ENCODE results near the gene PDILT.
A peak's percentile ranks its signal among the peaks of the same experiment; 100 is the strongest.

The PDILT gene

DNA sequence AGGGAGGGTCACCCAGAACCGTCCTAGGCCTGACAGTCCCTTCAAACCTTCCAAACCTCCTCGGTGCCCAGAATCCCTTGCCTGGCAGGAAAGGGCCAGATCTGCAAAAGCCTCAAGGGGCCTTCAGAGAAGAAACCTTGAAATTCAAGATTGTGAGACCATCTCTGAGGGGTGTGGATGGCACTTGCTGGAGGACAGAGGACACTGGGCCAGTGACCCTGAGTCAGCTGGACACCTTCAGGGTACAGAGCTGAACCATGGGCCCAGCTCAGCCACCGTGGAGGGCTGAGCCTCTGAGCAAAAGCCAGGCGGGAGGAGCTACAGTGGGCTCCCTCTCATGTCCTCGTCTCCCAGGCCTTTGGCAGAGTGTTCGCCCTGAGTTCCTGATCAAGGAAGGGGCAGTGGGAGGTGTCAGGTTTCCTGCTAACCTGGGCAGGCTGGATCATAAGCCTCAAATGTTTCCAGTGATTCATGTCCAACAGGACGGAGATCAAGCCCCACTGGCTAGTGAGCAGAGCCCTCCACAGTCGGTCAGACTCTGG is 3.0 kb downstream of the PDILT start:
- DNase-seq, result no peak

DNA sequence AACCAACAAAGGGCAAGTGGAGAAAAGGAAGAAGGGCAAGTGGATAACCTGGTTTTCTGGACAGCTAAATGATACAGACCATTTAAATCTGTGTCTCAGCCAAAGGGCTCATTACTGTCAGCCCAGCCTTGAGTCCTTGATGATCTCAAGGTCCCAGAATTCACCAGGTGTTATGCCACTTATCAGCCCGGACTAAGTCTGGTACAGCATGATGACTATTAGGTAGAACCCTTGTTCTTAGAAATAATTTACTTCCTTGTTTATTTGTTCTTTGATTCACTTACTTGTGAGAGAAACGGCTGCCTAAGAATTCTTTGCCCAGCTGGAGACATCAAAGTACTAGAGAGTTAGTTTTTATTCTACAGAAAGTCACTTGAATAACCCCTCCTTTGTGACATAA is 3.5 kb downstream of the PDILT start:
- no peak for DNase-seq

DNA sequence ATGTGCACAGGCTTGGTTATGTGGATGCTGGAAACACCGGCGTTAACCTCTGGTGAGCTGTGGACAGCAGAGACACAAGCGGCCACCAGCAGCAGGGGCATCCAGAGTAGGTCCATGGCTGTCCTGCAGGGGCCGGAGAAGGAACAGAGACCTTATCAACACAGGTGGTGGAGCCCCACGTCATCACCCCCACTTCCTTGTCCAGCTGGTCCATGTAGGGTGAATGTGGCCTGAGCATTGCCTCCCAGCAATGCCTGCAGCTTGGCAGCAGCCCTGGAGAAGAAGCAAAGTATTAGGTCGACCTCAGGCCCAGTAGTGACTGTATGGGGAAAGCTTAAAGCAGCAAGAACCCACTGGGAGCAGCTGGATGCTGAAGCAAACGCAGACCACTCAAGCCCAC is 5.4 kb downstream of the PDILT start:
- no peak for DNase-seq

DNA sequence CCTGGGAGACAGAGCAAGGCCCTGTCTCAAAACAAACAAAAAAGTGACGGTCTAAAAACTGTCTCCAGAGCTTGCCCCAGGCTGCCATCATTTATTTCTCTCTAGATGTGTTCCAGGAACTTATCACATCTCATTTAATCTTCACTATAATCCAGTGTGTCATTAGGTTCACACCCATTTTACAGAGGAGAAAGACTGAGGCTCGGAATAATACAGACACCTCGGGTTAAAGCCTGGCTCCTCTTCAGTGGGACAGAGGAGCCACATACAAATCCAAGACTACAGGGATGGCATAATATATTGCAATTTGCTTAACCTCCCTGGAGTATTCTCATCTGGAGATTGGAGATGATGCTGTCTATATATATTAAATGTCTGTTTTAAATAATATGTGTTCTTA is 5.9 kb downstream of the PDILT start:
- no peak for DNase-seq

DNA sequence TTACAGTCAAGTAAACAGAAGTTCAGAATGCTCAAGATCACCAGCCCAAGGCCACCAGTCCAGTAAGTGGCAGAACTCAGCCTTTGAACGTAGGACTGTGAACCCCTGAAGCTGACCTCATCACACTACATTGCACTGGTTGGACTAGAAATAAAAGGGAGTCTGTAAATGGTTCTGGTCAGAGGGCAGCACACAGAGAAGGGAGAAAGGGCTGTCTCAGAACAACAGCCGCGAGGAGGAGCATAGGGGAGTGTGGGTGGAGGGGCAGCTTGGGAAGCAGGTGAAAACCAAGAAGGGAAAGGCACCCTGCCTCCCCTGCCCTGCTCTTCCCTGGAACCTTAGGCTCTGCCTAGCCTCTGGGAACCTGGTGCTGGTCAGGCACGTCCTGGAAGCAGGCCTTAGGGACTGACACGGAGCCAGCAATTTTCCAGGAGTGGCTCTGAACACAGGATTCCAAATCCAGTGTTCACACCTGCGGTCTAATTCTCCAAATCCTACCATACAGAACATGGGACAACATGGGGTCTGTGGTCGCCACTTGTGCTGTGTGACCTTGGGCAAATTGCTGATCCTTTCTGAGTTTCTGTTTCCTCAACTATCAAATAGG is 7.0 kb downstream of the PDILT start:
- no peak for DNase-seq

DNA sequence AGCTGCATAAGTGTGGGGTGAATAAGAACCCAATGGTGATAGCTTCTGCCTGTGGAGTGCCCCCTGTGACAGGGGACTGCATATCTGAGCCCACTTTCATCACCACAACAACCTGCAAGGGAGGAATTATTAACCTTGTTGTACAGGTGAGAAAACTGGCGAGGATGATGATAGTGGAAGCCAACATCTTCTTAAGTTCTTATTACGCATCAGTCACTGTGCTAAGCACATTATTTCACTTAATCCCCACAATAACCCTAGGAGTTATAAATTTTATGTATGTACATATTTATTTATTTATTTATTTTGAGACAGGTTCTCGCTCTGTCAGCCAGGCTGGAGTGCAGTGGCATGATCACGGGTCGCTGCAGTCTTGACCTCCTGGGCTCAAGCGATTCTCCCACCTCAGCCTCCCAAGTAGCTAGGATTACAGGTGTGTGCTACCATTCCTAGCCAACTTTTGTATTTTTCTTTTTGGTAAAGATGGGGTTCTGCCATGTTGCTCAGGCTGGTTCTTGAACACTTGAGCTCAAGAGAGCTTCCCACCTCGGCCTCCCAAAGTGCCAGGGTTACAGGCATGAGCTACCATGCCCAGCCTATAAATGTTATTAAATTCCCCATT is 7.6 kb downstream of the PDILT start:
- no peak for DNase-seq

DNA sequence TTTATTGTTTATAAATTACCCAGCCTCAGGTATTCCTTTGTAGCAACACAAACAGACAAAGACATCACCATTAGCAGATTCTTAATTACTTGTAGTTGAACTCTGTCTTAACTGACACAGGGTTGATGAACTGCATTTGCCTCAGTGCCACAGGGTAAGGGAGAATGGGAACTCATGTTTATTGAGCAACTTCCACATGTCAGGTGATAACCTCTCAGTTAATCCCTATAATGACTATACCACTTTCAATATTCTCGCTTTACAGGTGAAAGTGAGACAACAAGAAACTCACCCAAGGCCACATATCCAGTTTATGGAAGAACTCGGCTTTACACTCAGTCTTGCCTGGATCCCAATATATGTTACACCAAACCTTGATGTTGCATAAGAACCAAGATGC is 8.6 kb downstream of the PDILT start:
- DNase-seq, result no peak

DNA sequence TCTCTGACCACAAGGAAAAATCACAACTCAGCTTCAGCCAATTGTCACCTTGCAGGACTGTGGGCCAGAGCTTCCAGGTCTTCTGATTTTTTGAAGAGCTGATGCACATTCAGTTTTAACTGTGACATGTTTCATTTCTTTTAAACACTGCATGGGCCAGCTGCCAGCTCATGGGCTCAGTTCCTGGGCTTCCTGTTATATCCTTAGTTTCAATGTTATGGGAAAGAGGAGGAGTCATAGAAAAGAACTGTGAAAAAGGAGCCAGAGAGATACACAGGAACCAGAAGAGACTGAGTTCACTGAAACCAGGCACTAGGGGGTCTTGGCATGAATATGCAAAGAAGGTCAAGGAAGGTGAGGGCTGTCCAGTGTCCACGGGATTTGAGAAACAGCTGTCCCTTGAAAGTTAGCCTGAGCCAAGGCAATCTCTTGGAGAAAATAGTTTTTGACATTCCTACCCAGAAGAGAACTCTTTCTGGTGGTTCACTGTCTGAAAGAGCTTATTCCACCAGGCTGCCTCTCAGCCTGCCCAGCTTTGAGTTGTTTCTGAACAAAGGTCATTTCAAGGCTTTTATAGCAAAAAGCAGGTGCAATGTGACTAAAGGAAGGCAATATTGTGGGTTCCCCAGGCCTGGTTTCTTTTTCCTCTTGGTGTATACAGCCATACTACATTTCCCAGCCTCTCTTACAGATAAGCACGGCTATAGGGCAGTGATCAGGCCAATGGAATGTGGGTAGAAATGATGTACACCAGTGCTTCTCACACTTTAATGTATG is 10.5 kb downstream of the PDILT start:
- DNase-seq, result no peak

DNA sequence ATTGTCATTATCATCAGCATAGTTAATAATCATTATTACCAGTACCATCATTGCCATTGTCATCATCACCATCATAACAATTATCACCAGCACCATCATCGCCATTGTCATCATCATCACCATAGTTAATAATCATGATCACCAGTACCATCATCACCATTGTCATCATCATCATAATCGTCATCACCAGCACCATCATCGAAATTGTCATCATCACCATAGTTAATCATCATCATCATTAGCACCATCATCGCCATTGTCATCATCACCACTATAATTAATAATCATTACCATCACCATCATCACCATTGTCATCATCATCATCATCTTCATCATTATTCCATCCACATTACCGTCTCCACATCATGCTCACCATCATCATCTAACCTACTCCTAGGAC is 13.5 kb downstream of the PDILT start:
- no peak for DNase-seq

DNA sequence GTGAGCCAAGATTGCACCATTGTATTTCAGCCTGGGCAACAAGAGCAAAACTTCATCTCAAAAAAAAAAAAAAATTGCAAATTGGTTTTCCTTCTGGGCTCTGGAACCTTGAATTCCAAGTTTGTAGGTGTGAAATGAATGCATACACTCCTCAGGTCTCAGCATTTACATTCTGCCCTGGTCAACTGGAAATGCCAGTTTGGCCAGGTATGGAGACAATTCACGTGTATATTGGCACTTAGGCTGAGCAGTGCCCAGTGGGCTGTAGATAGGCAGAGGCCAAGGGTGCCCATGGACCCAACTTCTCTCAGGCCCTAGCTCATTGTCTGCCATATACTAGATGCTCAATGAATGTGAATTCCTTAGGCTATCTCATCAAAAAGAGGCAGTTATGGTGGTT is 15.7 kb downstream of the PDILT start:
- no peak for DNase-seq

DNA sequence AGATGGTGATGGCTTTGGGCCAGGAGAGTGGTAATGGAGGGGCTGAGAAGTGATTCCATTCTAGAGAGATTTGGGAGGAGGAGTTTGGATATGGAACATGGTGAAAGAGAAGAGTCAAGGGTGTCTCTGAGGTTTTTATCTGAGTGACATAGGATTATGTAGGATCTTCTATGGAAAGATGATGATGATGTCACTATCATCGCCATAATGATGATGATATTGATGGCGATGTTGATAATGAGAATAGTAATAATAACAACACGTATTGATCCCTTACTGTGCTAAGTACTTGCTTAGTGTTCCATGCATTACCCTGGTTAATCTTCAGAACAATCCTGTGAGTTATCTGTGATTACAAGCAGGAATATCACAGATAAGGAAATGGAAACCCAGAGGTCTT is 16.6 kb downstream of the PDILT start:
- no peak for DNase-seq

DNA sequence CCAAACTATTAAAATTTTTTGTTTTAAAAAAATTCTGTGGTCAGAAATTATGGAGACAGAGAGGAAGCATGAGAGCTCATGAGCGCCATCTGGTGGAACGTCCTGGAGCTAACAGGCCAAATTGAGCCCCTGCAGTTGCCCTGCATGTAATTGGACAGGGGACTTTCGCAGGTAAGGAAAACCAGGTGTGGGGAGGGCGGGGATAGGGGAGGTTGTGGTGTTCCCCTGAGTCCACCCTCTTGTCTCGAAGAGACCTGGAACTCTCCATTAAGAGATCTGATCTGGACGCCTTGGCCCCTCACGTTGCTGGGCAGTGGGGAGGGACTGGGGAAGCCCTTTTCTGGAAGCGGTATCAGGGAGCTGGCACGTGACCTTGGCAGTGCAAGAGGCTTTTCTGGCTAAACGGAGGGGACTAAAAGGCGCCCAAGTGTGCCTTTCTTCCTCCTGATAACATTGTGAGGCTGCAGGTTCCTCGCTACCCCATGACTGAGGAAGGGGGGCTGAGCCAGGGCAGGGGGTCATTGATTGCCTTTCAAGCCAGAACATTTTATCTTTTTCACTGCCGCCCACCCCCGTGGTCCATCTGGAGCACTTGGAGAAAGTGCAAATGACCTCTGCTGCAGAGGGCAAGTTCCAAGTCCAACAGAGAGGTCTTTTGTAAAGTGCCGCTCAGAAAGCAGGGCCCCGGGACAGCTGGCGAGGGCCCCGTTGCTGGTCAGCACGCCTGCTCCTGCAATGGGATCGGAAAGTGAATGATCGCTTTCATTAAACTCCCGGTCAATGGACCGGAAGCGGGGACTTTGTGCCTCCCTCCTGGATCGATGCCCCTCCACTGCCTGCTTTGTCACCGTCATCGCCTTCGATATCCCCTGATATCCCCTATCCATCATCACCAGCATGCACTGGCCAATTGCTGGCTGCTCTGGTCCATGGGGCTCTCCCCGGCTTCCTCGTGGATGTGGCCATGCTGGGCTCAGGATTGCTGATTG is 18.4 kb downstream of the PDILT start:
- peak; percentile 4 for DNase-seq

DNA sequence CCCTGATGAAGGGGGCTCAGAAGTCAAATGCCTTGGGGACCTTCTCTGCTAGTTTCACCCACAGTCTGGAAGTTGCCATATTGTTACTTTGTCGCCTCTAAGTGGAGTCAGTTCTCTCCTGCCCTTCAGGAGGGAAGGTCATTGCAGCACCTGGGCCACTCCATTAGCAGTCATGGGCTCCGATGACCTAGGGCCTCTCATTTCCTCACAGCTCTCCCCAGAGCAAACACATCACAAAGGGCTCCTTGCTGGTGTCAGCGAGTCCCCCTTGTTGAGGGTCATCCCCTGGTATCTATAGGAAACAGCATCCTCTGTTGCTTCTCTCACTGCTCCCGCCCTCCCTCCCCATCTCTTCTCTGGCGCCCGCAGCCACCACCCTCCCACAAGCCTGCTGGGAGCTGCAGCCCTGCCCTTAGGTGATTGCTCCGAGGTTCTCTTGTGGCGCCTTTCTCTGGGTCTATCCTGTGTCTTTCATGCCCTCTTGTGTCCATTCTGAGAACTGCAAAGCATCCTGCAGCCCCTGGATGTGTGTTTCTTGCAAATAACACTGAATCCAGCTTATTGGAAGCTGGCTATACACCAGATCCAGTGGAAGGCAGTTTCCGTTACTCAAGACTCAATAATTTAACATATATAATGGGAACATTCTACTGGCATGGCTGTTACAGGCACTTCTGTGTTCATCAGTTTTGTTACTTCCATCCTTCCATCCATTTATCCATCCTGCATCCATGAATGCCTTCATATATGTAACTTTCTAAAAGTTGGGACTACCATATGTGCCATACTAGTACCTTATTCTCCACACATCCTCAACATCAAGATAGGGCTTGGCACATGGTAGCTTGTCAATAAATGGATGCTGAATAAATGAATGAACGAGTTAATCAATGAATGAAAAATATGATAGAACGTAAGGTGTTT is 21.2 kb downstream of the PDILT start:
- DNase-seq, result peak; percentile 8

DNA sequence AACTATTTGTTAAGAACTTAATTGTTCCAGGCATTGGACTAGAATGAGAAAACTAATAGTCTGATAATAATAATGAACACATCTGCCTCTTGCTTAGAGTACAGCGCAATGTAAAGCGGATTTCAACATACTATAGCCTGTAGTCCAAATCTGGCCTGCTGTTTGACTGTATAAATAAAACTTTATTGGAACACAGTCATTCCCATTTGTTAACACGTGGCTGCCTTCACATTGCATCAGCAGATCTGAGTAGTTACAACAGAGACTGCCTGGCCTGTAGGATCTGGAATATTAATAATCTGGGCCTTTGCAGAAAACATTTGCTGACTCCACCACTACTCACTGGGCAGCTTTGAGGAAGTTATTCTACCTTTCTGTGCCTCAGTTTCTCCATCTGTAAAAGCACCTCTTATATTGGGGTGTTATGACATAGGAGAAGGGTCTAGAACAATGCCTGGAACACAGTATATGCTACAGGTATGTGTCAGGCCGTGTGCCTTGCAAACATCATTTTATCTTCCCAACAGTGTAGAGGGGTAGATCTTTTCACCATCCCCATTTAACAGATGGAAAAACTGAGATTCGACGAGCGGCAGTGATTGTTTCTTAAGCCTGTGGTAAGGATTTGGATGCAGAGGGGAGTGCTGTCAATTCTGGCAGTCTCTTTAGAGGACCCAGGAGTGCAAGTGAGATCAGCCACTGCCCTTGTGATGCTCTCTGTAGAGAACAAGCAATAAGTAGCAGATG is 22.2 kb downstream of the PDILT start:
- no peak for DNase-seq

DNA sequence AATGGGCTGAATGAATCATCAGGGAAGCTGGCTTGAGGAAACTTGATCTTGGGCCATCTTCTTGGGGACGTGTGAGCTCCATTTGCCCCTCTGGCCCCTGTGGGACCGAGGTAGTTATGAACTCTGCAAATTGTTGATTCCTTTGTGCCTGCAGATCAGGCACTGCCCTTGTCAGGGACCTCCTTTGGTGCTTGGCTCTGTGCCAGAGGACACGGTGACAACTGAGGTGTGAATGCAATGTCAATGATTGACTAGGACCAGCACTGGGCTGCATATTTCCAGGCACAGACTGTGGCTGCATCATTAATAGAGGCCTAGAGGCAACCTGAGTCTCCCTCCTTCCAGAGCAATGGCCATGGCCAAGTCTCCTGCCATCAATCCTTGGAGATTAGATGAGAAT is 23.8 kb downstream of the PDILT start:
- no peak for DNase-seq

DNA sequence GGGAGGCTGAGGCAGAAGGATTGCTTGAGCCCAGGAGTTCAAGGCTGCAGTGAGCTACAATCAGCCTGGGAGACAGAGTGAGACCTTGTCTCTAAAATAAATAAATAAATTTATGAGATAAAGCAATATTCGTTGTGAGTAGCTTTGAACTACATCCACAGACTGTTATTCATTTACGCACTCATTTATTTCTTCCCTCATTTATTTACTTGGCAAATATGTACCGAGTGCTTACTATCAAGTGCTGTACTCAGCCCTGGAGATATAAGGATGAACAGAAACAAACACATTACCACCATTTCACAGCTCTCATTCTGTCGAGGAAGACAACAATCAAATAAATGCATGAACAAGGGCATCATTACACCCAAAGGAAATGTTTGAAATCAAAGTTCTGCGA is 27.4 kb downstream of the PDILT start:
- DNase-seq, result no peak

DNA sequence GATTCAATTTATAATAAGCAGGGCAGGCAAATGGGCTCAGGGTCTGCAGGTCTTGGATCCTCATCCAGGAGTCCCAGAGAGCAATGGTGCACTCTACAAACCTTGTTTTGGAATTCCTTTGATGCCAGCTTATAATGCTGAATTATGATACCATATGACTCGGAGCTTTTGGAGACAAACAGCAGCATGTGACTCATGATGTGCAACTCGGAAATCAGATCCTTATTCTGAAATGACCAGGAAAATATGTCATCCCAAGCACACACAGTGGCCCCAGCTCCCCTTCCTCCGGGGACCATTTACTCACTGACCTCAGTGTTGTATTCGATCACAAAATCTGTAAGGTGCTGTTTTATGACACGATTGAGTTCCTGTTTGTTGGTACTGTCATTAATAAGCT is 31.8 kb downstream of the PDILT start:
- no peak for DNase-seq

DNA sequence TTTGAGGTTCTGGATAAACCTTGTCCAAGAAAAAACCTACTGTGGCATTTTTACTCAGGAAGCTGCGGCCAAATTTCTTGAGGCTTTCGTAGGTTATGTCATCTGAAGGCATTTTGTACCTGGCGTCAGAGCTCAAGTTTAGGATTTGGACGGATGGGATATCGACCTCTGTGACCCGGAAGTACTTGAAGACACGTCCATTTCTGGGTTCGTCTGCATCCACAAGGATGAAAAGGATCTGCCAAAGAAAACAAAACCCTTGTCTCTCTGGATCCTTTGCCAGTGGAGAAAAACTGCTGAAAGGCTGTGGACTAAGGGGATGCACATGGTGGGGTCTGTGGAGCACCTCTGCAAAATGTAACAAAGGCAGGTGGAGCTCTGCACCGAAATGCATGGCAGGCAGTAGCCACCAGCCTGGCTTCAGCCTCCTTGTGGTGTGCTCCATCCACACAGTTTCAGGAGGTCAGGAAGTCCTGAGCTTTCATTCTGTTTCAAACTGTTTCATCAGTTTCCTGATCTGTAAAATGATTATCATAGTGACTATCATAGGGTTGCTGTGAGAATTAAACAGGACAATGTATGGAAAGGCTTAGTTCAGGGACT is 35.0 kb downstream of the PDILT start:
- DNase-seq, result no peak

DNA sequence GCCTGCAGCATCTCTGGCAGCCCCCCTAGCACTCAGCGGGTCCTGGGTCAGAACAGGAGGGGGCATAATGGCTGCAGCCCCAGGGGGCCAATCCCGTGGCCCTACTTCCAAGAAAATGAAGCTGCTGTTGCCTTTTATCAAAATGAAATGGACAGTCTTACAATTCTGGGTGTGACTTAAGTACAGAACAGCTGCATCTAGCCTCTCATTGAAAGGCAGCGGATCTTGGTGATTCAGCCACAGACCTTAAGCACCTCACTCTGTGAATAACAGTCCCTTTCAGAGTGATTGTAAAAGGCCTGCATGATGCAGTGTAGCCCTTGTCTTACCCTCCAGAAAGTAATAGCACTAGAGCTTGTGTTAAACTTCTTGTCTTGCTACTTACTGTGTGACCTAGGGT is 40.5 kb downstream of the PDILT start:
- no peak for DNase-seq

DNA sequence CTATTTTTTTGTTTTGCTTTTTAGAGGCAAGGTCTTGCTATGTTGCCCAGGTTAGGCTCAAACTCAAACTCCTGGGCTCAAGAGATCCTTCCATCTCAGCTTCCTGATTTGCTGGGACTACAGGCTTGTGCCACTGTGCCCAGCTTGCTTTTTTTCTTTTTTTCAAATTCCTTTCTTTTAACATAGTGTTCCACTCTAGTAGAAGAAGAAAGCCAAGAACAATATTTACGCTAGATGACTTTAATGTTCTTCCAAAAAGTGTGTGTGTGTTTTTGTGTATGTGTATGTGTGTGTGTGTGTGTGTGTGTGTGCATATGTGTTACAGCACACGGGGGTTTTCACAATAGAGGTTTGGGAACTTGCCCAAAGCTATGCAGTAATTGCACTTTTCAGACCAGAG is 41.3 kb downstream of the PDILT start:
- no peak for DNase-seq

DNA sequence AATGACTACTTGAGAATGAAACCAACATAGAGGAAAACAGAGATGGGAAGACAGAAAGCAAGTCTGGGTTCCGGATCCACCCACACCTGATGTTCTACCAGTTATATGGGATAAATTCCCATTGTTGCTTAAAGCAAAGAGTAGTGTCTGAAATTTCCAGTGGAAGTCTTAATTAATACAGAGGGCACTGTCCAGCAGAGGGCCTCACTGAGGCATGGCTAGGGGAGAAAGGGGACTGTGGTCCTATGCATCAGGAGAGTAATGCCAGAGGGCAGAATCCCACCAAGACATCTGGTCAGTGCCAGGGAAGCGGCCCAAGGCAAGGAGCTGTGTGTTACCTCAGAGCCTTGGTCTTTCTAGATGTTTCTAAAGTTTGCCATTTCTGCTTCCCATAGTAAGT is 44.5 kb downstream of the PDILT start:
- no peak for DNase-seq

All from NK-92 treated with Interleukin-12 subunit alpha and Interleukin-12 subunit beta, amount 100 ng/mL, for 24 hours (cell line).